Stimulated activated CD4-positive, alpha-beta T cell treated with anti-CD3 and anti-CD28 coated beads, Interleukin-1b, Interleukin-23, amount 100 ng/mL, for 48 hours (primary cell): ENCODE results near the gene ABCA5.
"Not testable (repeated sequence)": the region's sequence is repeated elsewhere in the genome, so short reads cannot be mapped to it uniquely, and the experiment has no call there.

ENCODE experiments used
- DNase-seq: peaks from one replicate; pipeline ENCODE4 v3.0.0-alpha.2; 2020

The ABCA5 gene

DNA sequence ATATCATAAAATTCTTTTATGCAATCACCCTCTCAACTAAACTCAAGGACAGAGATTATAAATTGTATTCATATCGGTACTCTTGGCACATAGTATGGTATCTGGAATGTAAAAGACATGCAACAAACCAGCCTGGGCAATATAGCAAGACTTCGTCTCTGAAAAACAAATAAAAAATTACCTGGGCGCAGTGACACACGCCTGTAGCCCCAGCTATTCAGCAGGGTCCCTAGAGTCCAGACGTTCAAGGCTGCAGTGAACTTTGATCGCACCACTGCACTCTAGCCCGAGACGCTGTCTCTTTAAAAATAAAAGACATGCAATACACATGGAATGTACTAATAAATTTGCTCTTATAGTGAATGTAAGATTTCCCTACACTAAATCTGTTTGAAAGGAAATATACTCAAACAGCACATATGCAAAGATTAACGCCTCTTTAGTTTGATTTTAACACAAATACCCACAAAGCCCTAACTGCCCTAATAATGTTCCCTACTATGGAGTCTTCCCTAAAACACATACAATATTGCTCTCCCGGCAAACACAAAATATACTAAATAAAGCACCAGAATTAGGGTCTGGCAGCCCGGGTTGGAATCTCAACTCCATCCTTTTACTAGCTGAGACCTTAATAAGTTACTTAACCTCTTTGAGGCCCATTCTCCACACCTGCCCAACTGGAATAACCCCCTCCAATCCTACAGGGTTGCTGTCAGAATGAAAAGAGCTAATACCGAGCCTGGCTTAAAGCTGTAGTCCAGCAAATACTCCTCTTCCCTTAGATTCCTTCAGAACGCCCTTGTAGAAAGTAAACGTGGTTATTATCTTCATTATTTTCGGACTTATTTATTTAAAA lies 1.2 kb downstream of the ABCA5 start:
- no peak for DNase-seq

GRCh38 chr17:69323806-69324205 lies 3.1 kb downstream of the ABCA5 start:
- DNase-seq, result no peak

DNA sequence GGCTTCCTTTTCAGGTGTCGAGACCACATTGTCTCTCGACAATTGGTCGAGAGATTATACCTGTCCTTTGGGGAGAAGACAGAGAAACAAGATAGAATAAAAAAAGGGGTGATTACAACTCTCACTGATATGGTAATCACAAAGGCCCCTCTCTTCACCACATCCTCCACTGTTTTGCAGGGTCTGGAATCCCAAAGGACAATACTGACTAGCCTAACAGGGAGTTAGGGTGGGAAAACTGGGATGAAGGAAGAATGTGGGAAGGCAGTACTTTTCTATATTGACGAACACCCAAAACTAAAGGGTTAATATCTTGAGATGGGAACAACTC lies 6.1 kb downstream of the ABCA5 start:
- no peak for DNase-seq

- DNase-seq, result no peak
Measured at GRCh38 chr17:69320210-69320907, 6.6 kb downstream of the ABCA5 start.

DNA sequence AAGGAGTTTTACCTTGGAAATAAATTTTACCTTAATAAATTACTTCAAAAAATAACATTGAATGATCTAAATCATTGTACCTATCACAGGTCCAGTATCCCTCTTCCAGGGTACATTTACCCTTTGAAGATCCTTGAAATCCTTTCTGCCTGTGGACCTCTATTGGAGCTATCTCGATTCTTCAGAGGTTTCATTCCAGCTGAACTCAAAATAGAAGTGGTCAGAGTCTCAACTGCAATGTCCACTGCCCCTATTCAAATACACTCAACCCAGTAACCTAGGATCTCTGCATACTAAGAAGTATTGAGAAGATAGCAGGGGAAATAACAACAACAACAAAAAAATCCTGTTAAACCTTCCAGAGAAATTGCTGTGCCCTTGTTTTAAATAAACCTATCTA lies 9.3 kb downstream of the ABCA5 start:
- DNase-seq, result no peak

DNA sequence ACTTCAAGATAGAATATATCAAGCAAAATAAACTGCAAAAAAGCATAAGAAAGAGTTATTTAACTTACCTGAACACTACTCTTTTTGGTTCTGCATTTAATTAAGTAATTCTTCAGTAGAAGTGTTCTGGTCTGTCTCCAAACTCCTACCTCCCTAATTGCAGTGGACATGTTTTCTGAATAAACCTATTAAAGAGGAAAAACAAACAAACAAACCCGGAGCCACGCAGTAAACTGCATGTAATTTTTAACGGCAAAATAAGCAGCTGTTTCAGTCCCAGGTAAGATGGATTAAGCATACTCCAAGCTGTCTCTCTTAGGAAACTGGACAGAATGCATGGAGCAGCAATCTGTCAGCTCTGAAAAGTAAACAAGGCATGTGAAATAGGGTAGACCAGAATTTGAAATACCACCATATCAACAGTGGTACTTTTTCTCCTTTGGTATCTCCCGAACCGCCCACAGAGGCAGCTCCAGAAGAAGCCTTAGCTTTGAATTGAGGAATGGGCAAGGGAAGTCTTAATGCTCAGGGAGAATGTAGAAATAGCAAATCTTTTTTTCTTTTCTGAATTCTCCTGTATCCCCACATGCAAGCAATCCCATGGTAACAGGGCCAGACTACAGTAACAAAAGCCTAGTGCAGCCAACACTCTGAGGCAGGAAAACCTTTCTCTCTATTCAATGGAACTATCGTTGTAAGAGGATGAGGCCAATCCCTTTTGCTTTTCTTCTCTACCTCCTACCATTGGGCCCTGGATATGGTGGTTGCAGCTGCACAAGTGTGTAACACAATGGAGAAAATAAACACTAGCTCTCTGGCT lies 12.5 kb downstream of the ABCA5 start:
- no peak for DNase-seq

- no peak for DNase-seq
Measured at GRCh38 chr17:69305177-69305576, 21.8 kb downstream of the ABCA5 start.

- DNase-seq, result no peak
Measured at GRCh38 chr17:69302682-69303081, 24.3 kb downstream of the ABCA5 start.

GRCh38 chr17:69300222-69300621 lies 26.7 kb downstream of the ABCA5 start:
- DNase-seq, result no peak

DNA sequence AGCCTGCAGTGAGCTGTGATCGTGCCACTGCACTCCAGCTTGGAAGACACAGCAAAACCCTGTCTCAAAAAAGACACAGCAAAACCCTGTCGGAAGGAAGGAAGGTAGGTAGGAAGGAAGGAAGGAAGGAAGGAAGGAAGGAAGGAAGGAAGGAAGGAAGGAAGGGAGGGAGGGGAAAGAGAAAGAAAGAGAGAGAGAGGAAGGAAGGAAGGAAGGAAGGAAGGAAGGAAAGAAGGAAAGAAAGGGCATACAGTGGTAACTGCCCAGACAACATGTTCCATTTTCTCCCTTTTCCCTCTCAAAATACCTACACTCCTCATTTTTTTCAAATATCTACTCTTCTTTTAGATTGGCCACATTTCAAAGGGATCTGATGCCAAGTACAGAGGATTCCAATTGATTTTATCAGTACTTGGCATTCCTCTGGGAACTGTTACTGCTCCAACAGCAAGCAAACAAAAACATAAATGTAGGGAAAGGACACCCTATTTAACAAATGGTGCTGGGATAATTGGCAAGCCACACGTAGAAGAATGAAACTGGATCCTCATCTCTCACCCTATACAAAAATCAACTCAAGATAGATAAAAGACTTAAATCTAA lies 28.7 kb downstream of the ABCA5 start:
- not testable (repeated sequence) for DNase-seq

- DNase-seq, result no peak
Measured at GRCh38 chr17:69287168-69287567, 39.8 kb downstream of the ABCA5 start.

GRCh38 chr17:69286257-69286656 lies 40.7 kb downstream of the ABCA5 start:
- DNase-seq, result no peak

DNA sequence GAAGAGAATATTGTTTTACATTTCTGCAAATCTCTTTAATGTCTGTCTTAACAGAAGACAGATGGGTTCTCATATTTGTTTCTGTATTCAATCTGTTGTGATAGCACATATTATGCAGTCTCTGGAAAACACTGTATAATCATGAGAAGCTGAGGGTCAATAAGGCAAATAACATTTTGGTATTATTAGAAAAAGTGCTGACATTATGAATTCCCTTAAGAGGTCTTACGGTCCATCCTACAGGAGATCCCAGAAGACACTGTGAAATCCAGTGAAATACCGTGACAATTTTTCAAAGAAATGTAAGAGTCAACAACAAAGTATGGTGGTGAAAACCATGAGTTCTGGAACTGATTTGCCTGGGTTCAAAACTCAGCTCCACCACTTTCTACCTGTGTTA lies 42.3 kb downstream of the ABCA5 start:
- no peak for DNase-seq

DNA sequence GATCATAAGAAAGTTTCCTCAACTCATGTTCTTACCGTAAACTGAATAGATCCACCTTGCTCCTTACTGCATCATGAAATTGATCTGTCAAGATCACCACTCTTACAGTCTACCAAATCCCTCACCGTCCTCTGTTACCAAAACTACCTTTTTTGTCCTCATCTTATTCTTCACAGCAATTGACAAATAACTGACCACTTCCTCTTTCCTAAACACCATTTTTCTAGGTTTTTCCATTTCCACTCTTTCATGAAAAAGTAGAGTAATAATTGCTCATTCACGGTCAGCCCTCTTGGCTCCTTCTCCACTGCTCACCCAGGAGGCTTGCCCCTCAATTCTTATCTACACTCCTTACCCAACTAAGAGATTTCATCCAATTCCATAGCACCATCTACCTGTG lies 44.9 kb downstream of the ABCA5 start:
- DNase-seq, result no peak

DNA sequence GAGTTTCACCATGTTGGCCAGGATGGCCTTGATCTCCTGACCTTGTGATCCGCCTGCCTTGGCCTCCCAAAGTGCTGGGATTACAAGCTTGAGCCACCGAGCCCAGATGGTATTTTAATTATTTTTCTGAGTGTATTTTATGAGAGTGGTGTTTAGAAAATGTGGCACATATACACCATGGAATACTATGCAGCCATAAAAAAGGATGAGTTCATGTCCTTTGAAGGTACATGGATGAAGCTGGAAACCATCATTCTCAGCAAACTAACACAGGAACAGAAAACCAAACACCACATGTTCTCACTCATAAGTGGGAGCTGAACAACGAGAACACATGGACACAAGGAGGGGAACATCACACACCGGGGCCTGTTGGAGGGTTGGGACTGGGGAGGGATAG lies 50.7 kb downstream of the ABCA5 start:
- DNase-seq, result not testable (repeated sequence)

DNA sequence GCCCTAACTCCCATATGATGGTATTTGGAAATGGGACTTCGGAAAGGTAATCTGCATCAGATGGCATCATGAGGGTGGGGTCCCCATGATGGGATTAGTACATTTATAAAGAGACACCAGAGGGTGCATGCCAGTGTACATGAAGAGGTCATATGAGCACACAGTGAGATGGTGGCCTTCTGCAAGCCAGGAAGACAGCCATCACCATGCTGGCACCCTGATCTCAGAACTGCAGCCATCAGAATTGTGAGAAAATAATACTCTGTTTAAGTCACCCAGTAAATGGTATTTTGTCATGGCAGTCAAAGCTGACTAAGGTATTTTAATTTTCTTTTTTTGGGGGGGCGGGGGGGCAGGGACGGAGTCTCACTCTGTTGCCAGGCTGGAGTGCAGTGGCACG lies 51.2 kb downstream of the ABCA5 start:
- no peak for DNase-seq

GRCh38 chr17:69271023-69271422 lies 55.9 kb downstream of the ABCA5 start:
- no peak for DNase-seq

DNA sequence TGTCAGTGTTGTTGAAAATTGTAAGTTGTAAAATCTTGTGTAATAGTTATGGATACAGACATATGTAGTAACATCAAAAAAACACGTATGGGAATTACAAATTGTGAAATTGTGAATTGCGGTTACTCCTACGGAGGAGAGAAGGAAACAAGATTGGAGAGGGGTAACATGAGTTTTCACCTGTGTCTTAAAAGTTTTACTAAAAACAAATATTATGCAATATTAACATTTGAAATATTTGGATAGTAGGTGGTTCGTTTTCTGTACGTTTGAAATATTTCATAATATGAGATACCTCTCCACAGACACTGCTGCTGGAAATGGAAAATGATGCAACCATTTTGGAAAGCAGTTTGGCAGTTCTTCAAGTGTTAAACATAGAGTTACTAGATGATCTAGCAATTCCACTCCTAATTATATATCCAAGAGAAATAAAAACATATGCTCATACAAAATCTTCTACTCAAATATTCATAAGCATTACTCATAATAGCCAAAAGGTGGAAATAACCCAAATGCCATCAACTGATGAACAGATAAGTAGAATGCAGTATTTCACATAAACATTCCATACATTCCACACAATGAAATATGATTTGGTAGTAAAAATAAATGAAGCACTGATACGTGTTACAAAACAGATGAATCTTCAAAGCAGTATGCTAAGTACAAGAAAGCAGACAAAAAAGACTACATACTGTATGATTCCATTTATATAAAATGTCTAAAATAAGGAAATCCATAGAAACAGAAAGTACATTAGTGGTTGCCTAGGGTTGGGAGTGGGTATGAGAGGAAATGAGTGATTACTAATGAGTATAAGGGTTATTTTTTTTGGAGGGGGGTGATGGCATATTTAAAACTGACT lies 57.6 kb downstream of the ABCA5 start:
- DNase-seq, result no peak

GRCh38 chr17:69268543-69269014 lies 58.4 kb downstream of the ABCA5 start:
- DNase-seq, result no peak

DNA sequence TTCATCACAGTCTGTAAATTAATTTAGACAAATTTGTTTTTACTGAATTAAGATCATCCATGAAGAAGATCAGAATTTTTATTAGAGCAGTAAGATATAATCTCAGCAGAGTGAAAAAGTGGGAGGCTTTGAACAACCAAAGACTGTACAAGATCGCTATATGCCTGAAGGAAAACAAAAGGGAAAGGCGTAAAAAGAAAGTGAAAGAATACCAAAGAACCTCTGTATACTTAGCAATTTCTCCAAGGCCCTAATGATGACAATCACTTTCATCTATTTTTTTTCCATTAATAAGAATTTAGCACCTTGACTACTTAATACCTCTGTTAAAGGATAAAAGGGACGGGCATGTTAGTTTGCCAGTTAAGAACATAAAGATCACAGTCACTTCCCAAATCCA lies 59.7 kb downstream of the ABCA5 start:
- no peak for DNase-seq

DNA sequence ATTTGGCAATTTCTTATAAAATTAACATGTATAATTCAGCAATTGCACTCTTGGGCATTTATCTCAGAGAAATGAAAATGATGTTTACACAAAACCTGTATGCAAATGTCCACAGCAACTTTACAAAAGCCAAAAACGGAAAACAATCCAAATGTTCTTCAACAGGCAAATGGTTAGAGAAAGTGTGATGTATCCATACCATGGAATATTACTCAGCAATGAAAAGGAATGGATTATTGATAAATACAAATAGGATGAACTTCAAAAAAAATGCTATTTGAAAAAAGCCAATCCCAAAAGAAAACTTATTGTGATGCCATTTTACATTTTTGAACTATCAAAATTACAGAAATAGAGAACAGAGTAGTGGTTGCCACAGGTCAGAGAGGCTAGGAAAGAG lies 61.1 kb downstream of the ABCA5 start:
- no peak for DNase-seq

GRCh38 chr17:69254187-69254586 lies 72.7 kb downstream of the ABCA5 start:
- DNase-seq, result no peak
